B cell (primary cell): Measurements from ENCODE around the gene MRRF. TPM values are rescaled to one million over a fixed set of nuclear protein-coding genes. Genes with fewer than 3 reads are reported as not detected.

Source experiments
- ATAC-seq: fragments of 200-7000 bp; cut with Tn5 transposase; one replicate; pipeline ENCODE4 v1.10.0; 2021; ENCODE audit warnings: low read depth, mild to moderate bottlenecking, moderate number of reproducible peaks, moderate library complexity
- CTCF ChIA-PET: fragments of 350-600 bp; sonication (Branson Sonifier 250); formaldehyde crosslinking; loops from one replicate; lab custom pipeline; 2021; ENCODE audit warnings: antibody characterized with exemption, inconsistent platforms; lab: Charles Lee
- POLR2A ChIA-PET: fragments of 350-600 bp; sonication (Branson Sonifier 250); formaldehyde crosslinking; loops from one replicate; lab custom pipeline; 2021; ENCODE audit warnings: antibody characterized with exemption; lab: Charles Lee
- DNase-seq: peaks from one replicate; pipeline ENCODE4 v3.0.0; 2013
- H2AFZ ChIP-seq: 2 replicates; pipeline ENCODE4 v1.6.1; 2012; ENCODE audit warnings: mild to moderate bottlenecking, low read depth, low read length; ENCODE audit not compliant: insufficient read depth, poor library complexity, severe bottlenecking
- H3K27ac ChIP-seq, 2 donors: 1 replicate in 1 of 2; 2 replicates in 1 of 2; pipeline ENCODE4 v1.5.1; 2012 to 2013; ENCODE audit warnings: low read length in 2 of 2, mild to moderate bottlenecking in 2 of 2, moderate library complexity in 1 of 2
- H3K27me3 ChIP-seq, 4 experiments: fragments of 200-600 bp in 1 of 4; sonication (generic) in 1 of 4; replicated peaks in 1 of 4; 1 replicate in 2 of 4; 2 replicates in 2 of 4; pipeline versions ENCODE4 v1.6.1 to v1.7.0; 2013 to 2016; ENCODE audit warnings: low read length in 3 of 4, mild to moderate bottlenecking in 2 of 4, mixed read lengths in 1 of 4, moderate library complexity in 1 of 4; ENCODE audit not compliant: insufficient read depth in 4 of 4, control insufficient read depth in 3 of 4; ENCODE audit errors: control extremely low read depth in 1 of 4
- H3K36me3 ChIP-seq, 2 experiments: replicated peaks in 1 of 2; 1 replicate in 1 of 2; 2 replicates in 1 of 2; pipeline versions ENCODE4 v1.6.1 to v1.7.1; 2013; ENCODE audit warnings: low read length in 1 of 2; ENCODE audit not compliant: insufficient read depth in 2 of 2, control insufficient read depth in 1 of 2; ENCODE audit errors: control extremely low read depth in 1 of 2, extremely low read depth in 1 of 2
- H3K4me1 ChIP-seq, 2 donors: fragments of 200-600 bp in 1 of 2; sonication (generic) in 1 of 2; 1 replicate in 1 of 2; 2 replicates in 1 of 2; pipeline versions ENCODE4 v1.5.1 to v1.6.1; 2013 to 2017; ENCODE audit warnings: low read length in 2 of 2; ENCODE audit not compliant: control insufficient read depth in 2 of 2, insufficient read depth in 2 of 2
- H3K4me2 ChIP-seq: replicated peaks from 2 replicates; pipeline ENCODE3; 2012; ENCODE audit warnings: mild to moderate bottlenecking, low read depth, low read length; ENCODE audit not compliant: poor library complexity, severe bottlenecking
- H3K4me3 ChIP-seq, 5 experiments: fragments of 200-600 bp in 1 of 5; sonication (generic) in 1 of 5; 1 replicate in 3 of 5; 2 replicates in 2 of 5; pipeline versions ENCODE4 v1.5.1 to v1.7.0; 2011 to 2016; ENCODE audit warnings: low read length in 4 of 5, mild to moderate bottlenecking in 4 of 5, low read depth in 2 of 5, control low read depth in 1 of 5, moderate library complexity in 1 of 5; ENCODE audit not compliant: insufficient read depth in 1 of 5; ENCODE audit errors: control extremely low read depth in 1 of 5, extremely low read depth in 1 of 5
- H3K79me2 ChIP-seq: fragments of 200-600 bp; sonication (generic); one replicate; pipeline ENCODE4 v1.6.0; 2016; ENCODE audit warnings: low read length; ENCODE audit not compliant: control insufficient read depth, insufficient read depth
- H3K9ac ChIP-seq: fragments of 200-600 bp; sonication (generic); 2 replicates; pipeline ENCODE4 v1.6.1; 2017; ENCODE audit warnings: mild to moderate bottlenecking, low read length, moderate library complexity
- H3K9me3 ChIP-seq, 3 donors: one replicate each; pipeline versions ENCODE4 v1.6.1 to v1.7.1; 2013; ENCODE audit warnings: low read length in 2 of 3; ENCODE audit not compliant: control insufficient read depth in 2 of 3, insufficient read depth in 1 of 3; ENCODE audit errors: control extremely low read depth in 1 of 3
- H4K20me1 ChIP-seq: 2 replicates; pipeline ENCODE4 v1.6.0; 2012; ENCODE audit warnings: mild to moderate bottlenecking, low read length; ENCODE audit not compliant: insufficient read depth, control insufficient read depth, poor library complexity, severe bottlenecking
- H3K27ac Mint-ChIP-seq: one replicate; pipeline ENCODE4 v1.8.0; 2021; ENCODE audit warnings: mixed read lengths
- H3K27me3 Mint-ChIP-seq: one replicate; pipeline ENCODE4 v1.8.0; 2021; ENCODE audit warnings: mixed read lengths
- H3K4me1 Mint-ChIP-seq: one replicate; pipeline ENCODE4 v1.8.0; 2021; ENCODE audit warnings: mixed read lengths
- H3K4me3 Mint-ChIP-seq: one replicate; pipeline ENCODE4 v1.8.0; 2021; ENCODE audit warnings: mixed read lengths
- H3K9me3 Mint-ChIP-seq: one replicate; pipeline ENCODE4 v1.8.0; 2022; ENCODE audit warnings: mixed read lengths; ENCODE audit not compliant: insufficient read depth
- CTCF ChIP-seq: fragments of 200-600 bp; IDR thresholded peaks from one replicate; pipeline ENCODE4 v1.8.0; 2022; ENCODE audit warnings: antibody characterized with exemption, mild to moderate bottlenecking
- EZH2 ChIP-seq: IDR thresholded peaks from 2 replicates; pipeline ENCODE4 v1.6.1; 2012; ENCODE audit warnings: borderline replicate concordance, low read depth, mild to moderate bottlenecking, moderate library complexity, low read length; ENCODE audit not compliant: insufficient read depth, poor library complexity, severe bottlenecking
- WGBS: methylation state at CpG from one replicate; pipeline ENCODE4 v1.1.5; 2013; ENCODE audit warnings: missing lambda C conversion rate; ENCODE audit not compliant: insufficient coverage; 5-methylcytosine and 5-hydroxymethylcytosine counted together
- intact Hi-C: fragments of 100-400 bp; cut with micrococcal nuclease; formaldehyde crosslinking; loops from one replicate; pipeline ENCODE4 v1.10.0; 2022
- polyA plus RNA-seq: library from polyadenylated mRNA; depleted of rRNA; stranded (reverse); fragments of >200 nt; gene quantifications from 2 replicates; pipeline ENCODE4 v1.2.3, GENCODE V29; 2012
- total RNA-seq, 2 donors: library from RNA; stranded (reverse); fragments of 120-200 nt in 1 of 2; gene quantifications; 1 replicate in 1 of 2; 2 replicates in 1 of 2; pipeline versions ENCODE4 v1.2.3 to v1.2.4, GENCODE V29; 2013 to 2022

The MRRF gene
- total and polyA plus RNA-seq, 2 donors (not counting 1 experiment from before 2014, with no cell fraction given), result 38.6 to 44.9 TPM

DNA sequence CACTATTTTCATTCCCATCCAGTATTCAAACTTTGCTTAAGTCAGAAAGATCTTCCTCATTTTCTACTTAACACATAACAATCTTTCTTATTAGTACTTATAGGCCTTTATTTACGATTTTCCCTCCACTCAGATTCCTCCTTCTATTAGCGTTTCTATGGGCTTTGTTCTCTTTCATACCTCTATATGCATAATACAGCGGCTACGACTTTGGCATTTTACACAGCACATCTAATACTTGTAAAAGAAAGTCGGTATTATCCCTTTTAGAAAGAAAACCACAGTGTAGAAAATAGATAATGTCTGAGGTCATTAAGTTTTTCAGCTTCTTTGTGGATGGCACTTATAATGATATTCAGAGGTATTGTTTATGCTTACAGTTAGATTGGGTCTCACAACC, 8.5 kb upstream of the MRRF start:
- Histone ChIP-seq H3K4me3 (no peak overlapping the region), H3K27ac (no peak overlapping the region), H3K79me2 (peaks cover 20% of the 10 kb centered on the region), H3K36me3 (peaks cover 7 to 60% of the 10 kb centered on the region in 2 experiments), H4K20me1 (peaks cover 3% of the 10 kb centered on the region), H3K9ac (no peak overlapping the region), H3K9me3 (no peaks in the 10 kb centered on the region), H2AFZ (no peak overlapping the region), H3K4me2 (no peak overlapping the region), H3K27me3 (no peaks in the 10 kb centered on the region), H3K4me1 (no peaks in the 10 kb centered on the region)
- no peaks in the 10 kb centered on the region for H3K27me3 Mint-ChIP-seq
- POLR2A ChIA-PET, result no interaction called here
- intact Hi-C loops, result no loop called here
- ATAC-seq (no peak), DNase-seq (no peak)
- 100% methylated on average over 1 of the region's 5 CpGs for WGBS
- peaks cover 2% of the 10 kb centered on the region for H3K4me1 Mint-ChIP-seq
- no peak overlapping the region for H3K27ac Mint-ChIP-seq
- H3K4me3 Mint-ChIP-seq, result no peak overlapping the region
- CTCF ChIA-PET, result no interaction called here
- TF ChIP-seq EZH2 (no peak), CTCF (no peak)
- no peaks in the 10 kb centered on the region for H3K9me3 Mint-ChIP-seq

DNA sequence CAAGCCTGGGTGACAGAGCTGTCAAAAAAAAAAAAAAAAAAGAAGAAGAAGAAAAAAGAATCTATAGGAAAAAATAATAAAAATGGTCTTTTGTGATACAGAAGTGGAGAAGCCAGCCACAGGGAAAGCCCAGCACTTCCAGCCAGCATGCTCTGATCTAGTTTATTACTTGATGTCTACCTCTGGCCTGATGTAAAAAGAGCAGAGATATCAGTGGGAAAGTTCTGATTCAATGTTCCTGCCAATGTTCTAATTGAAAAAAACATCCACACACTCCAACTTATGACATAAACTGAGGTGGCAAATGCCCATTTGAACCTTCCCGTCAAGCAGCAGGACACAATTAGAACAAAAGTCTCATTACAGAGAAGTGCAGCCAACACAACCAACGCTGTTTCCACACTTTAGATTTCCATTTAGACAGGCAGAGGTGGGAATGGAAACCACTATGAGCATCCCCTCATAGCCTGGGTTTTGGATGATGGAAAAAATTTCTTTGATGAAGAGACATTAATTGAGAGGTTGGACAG, 5.7 kb upstream of the MRRF start:
- Histone ChIP-seq H3K4me2 (no peak overlapping the region), H3K4me3 (no peak overlapping the region), H2AFZ (no peak overlapping the region), H3K27ac (no peak overlapping the region), H3K79me2 (peaks cover 42% of the 10 kb centered on the region), H3K9me3 (no peaks in the 10 kb centered on the region), H3K9ac (no peak overlapping the region), H4K20me1 (peaks cover 3% of the 10 kb centered on the region), H3K27me3 (no peaks in the 10 kb centered on the region), H3K36me3 (peaks cover 0 to 52% of the 10 kb centered on the region in 2 experiments), H3K4me1 (peaks cover 10 to 12% of the 10 kb centered on the region in 2 donors)
- intact Hi-C loops, result no loop called here
- TF ChIP-seq CTCF, result no peak
- TF ChIP-seq EZH2, result no peak
- POLR2A ChIA-PET, result no interaction called here
- Mint-ChIP-seq H3K27me3 (no peaks in the 10 kb centered on the region), H3K4me1 (peaks cover 19% of the 10 kb centered on the region), H3K9me3 (no peaks in the 10 kb centered on the region), H3K27ac (no peak overlapping the region), H3K4me3 (no peak overlapping the region)
- CTCF ChIA-PET, result no interaction called here
- DNase-seq (no peak), ATAC-seq (no peak)
- WGBS, result 100% methylated on average over 1 of the region's 2 CpGs
